ENCODE data around the gene ZNF561. TPM values are rescaled to one million over a fixed set of nuclear protein-coding genes. Genes with fewer than 3 reads are reported as not detected.

ZNF561 gene
- 119 and 133 TPM in 2 replicates for total RNA-seq (2011; cell fraction: chromatin; rRNA removed; ENCODE audit: low replicate concordance)
- 115 and 120 TPM in 2 replicates for total RNA-seq (2011; cell fraction: nucleolus; rRNA removed)
- total RNA-seq (2011; cell fraction: nucleoplasm; rRNA removed), result 91.3 and 101 TPM in 2 replicates
- total RNA-seq (2014; rRNA removed), result 12.7 and 16.8 TPM in 2 replicates
- total RNA-seq (2014; rRNA removed; fragmentation: Illumina TruSeq; extraction: Trizol), result 33.4 and 34.9 TPM in 2 replicates
- total RNA-seq (2015; rRNA removed; fragmentation: Illumina TruSeq; extraction: Trizol), result 21.2 and 23.6 TPM in 2 replicates
- 21.8 and 25.9 TPM in 2 replicates for total RNA-seq (2021)
- 31.3 and 32.7 TPM in 2 replicates for polyA plus RNA-seq (2011; rRNA removed)
- 13.4 and 17.9 TPM in 2 replicates for polyA plus RNA-seq (2011; cell fraction: cytosol; rRNA removed)
- 41.7 and 44.4 TPM in 2 replicates for polyA plus RNA-seq (2011; cell fraction: nucleus; rRNA removed)
- polyA plus RNA-seq (2012), result 15.6 and 22.6 TPM in 2 replicates
- polyA plus RNA-seq (2014; fragmentation: Illumina TruSeq; extraction: Trizol), result 23.3 and 25.9 TPM in 2 replicates
- polyA plus RNA-seq (2014; fragmentation: Nextera tagmentation; extraction: Ambion mirVana), result 10 to 100 TPM; 19.2 to 25.6 TPM
- polyA plus RNA-seq (2014; rRNA removed), result 13.9 and 18.6 TPM in 2 replicates
- 73.9 and 77.3 TPM in 2 replicates for polyA minus RNA-seq (2011; rRNA and poly(A)+ RNA removed)
- 14.3 and 22.5 TPM in 2 replicates for polyA minus RNA-seq (2011; cell fraction: cytosol; rRNA and poly(A)+ RNA removed)
- 42.9 and 71.0 TPM in 2 replicates for polyA minus RNA-seq (2011; cell fraction: nucleus; rRNA and poly(A)+ RNA removed)
- percentile 82 among the genes with signal in this experiment for Bru-seq, nascent RNA
- percentile 82 among the genes with signal in this experiment for BruChase-seq, experiment 1, labeled RNA remaining after a 2-hour chase
- percentile 81 among the genes with signal in this experiment for BruChase-seq, experiment 2, labeled RNA remaining after a 6-hour chase
- long read RNA-seq, experiment 1, full-length matches to known transcripts, result 7 of 27 reads
- long read RNA-seq, experiment 1, partial matches to known transcripts, result 1 of 27 reads
- long read RNA-seq, experiment 1, other reads (novel, unspliced or antisense), result 19 of 27 reads
- long read RNA-seq, experiment 2, partial matches to known transcripts, result 1 of 15 reads
- long read RNA-seq, experiment 2, other reads (novel, unspliced or antisense), result 13 of 15 reads
- long read RNA-seq, experiment 3, full-length matches to known transcripts, result 4 of 9 reads
- long read RNA-seq, experiment 3, partial matches to known transcripts, result 0 of 9 reads
- long read RNA-seq, experiment 3, other reads (novel, unspliced or antisense), result 5 of 9 reads

DNA sequence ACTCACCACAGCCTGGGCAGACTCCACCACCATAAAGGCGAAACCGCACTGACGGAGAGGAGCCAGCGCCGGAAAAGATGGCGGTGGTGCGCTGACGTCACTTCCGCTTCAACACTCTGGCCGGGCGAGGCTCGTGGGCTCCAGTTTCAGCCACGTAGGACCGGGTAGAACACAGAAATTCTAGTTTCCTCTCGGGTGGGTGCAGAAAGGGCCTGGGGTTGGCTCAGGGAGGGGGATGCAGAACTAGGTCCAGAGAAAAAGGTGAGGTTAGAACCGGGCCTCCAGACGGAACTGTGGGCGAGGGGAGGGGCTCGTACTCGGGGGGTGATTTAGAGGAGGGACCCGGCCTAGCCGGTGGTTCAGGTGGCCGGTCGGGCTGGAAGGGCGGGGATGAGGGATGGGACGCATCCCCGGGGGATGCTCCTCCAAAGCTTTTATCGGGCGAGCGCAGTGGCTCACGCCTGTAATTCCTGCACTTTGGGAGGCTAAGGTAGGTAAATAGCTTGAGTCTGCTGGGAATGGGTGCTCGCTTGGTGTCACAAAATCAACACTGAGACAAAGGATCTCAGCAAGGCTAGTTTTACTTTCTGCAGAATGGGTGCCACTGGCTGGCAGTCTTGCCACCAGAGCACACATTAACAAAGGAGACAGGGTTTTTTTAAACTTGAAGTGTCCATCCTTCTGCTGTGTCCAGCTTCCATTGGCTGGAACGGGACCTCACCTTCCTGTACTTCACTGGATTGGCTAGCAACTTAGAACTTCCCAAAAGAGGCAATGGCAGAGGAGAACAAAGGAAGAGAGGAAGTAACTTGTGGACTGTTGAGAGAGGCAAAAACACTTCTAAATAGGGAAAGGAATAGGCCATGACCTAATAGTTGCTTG is at the start of gene ZNF561:
ZNF561 (minus strand) TSS at position 77 of the 882 bp plus-strand sequence. CDS start 1,776 bp downstream, outside the sequence.
- Histone ChIP-seq H3K36me3 (ENCODE audit: control insufficient read depth, insufficient read depth, low read length) (peaks cover 28% of the 10 kb centered on the region; the same call in 2 of the 3 replicates), H4K20me1 (replicated peaks; ENCODE audit: control insufficient read depth, insufficient read depth, low read length) (no peaks in the 10 kb centered on the region), H3K9me1 (ENCODE audit: control insufficient read depth, insufficient read depth, low read length) (no peaks in the 10 kb centered on the region), H3K4me1 (replicated peaks in 1 of 2; ENCODE audit: control insufficient read depth in 2 of 2, insufficient read depth in 2 of 2, low read length in 2 of 2) (peaks cover 0 to 3% of the 10 kb centered on the region in 2 experiments; a peak in 2 of 5 replicates), H3K4me2 (ENCODE audit: insufficient read depth, low read length) (peak within 1 kb of the TSS; percentile 96), H2AFZ (ENCODE audit: low read depth, low read length) (peak within 1 kb of the TSS; percentile 100), H3K27me3 (ENCODE audit: control insufficient read depth in 2 of 2, insufficient read depth in 2 of 2, low read length in 2 of 2) (no peaks in the 10 kb centered on the region), H3K9ac (ENCODE audit: insufficient read depth in 1 of 2, low read depth in 2 of 2, low read length in 2 of 2) (peak within 1 kb of the TSS; percentile 92 to 95), H3K27ac (ENCODE audit: extremely low read depth, low read depth, low read length) (peak within 1 kb of the TSS; percentile 98), H3K9me3 (replicated peaks; ENCODE audit: control insufficient read depth, insufficient read depth, low read depth, low read length) (no peaks in the 10 kb centered on the region), H3K4me3 (peak within 1 kb of the TSS; percentile 86), H3K79me2 (ENCODE audit: control insufficient read depth, insufficient read depth, low read length) (peaks cover 21% of the 10 kb centered on the region)
- TSS peak; percentile 96 for BruUV-seq (replicated peaks)
- ChIA-PET POLR2A (interaction anchor here (0.5 to 0.9 kb wide), 4 partner anchors 18 to 208 kb away, joined by 3 read pairs; no protein-coding TSS in a partner anchor), CTCF (ENCODE audit: low intra/inter-chr PET ratio) (interaction anchor here (0.6 kb wide), 2 partner anchors 167 to 745 kb away, joined by 3 read pairs; no protein-coding TSS in a partner anchor)
- FAIRE-seq (peak; percentile 79), DNase-seq (ENCODE audit: extremely low read depth in 1 of 4, low spot score in 3 of 4) (peak; percentile 89 to 92 (median 91)), ATAC-seq (peak; percentile 95)
- in situ Hi-C loops (cut with MboI) (loop anchor here (10.0 kb wide), 1 partner anchor 487 kb away; no protein-coding TSS in a partner anchor), intact Hi-C loops (cut with micrococcal nuclease) (loop anchor here (5.0 to 10.0 kb wide), 2 partner anchors 34 to 293 kb away; no protein-coding TSS in a partner anchor)
- WGBS (ENCODE audit: insufficient coverage, low coverage, missing lambda C conversion rate), result 3% methylated on average over 30 of the region's 33 CpGs
- TF ChIP-seq, protein P1, sequence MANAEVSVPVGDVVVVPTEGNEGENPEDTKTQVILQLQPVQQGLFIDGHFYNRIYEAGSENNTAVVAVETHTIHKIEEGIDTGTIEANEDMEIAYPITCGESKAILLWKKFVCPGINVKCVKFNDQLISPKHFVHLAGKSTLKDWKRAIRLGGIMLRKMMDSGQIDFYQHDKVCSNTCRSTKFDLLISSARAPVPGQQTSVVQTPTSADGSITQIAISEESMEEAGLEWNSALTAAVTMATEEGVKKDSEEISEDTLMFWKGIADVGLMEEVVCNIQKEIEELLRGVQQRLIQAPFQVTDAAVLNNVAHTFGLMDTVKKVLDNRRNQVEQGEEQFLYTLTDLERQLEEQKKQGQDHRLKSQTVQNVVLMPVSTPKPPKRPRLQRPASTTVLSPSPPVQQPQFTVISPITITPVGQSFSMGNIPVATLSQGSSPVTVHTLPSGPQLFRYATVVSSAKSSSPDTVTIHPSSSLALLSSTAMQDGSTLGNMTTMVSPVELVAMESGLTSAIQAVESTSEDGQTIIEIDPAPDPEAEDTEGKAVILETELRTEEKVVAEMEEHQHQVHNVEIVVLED (CRISPR knock-in tag; IDR thresholded peaks at IDR 0.05), result no peak
- peak; percentile 89 for TF ChIP-seq KHSRP (IDR thresholded peaks at IDR 0.05)
- TF ChIP-seq, protein P2, sequence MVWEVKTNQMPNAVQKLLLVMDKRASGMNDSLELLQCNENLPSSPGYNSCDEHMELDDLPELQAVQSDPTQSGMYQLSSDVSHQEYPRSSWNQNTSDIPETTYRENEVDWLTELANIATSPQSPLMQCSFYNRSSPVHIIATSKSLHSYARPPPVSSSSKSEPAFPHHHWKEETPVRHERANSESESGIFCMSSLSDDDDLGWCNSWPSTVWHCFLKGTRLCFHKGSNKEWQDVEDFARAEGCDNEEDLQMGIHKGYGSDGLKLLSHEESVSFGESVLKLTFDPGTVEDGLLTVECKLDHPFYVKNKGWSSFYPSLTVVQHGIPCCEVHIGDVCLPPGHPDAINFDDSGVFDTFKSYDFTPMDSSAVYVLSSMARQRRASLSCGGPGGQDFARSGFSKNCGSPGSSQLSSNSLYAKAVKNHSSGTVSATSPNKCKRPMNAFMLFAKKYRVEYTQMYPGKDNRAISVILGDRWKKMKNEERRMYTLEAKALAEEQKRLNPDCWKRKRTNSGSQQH (CRISPR knock-in tag; IDR thresholded peaks at IDR 0.05), result no peak
- peak; percentile 98 for TF ChIP-seq NBN (IDR thresholded peaks at IDR 0.05; ENCODE audit: low read depth)

All from K562 (cell line).